Medulla oblongata (tissue), 1 donor: ENCODE measurements around the gene LDLRAD4.

Source experiments
- DNase-seq: peaks from one replicate; pipeline ENCODE4 v3.0.0-alpha.2; 2015; ENCODE audit errors: extremely low spot score

Gene LDLRAD4

DNA sequence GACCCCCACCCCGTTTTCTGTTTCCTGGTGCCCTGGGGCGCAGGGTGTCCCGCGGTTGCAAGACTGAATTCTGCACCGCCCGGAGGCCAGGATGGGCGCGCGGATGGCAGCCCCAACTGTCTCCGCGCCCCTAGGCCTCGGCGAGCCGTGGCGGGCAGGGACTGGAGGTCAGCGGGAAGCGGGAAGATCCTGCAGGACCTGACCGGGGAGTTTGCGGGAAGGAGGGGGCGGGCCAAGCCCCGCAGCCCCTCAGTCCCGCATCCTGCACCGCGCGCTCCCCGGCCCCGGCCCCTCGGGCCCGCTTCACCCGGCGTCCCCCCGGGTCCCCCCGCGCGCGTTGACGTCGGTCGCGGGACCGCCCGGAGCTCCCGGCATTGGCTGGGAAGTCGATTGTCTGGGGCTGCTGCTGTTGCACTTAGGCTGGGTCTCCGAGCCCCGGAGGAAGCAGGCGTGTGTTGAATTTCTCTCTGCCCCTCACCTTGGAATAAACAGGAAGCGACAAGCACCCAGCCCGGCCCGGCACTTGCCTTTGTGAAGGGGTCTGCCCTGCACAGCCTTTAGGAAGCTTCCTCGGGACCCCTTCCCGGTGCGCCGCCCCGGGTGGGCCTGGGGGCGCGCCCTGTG, at the start of gene LDLRAD4:
LDLRAD4 (plus strand) TSS at position 393 of the 624 bp plus-strand sequence.
- peak; percentile 66 for DNase-seq

DNA sequence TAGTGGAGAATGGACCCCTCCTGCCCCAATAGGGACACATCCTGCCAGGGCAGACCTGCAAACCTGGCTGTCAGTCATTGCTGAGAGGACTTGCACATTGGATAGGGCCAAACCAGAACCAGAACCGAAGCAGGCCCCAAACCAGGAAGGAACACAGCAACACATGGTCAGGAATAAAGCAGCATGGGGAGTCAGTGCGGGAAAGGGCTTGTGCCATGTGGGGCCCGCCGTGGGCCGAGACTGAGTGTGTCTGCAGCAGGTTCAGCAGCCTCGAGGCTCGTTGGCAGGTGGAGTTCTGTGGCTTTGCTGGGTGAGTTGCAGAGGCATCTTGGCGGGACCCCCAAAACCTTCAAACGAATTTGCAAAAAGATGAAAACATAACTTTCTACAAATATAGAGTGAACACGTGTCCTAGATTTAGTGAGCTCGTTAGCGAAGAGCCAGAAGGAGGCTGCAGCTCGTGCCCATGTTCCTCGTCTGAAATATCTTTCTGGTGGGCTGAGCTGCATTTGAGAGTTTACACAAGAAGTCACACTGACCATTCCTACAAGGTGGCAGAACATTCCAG, 44.9 kb upstream of the LDLRAD4 start:
- DNase-seq = no peak

DNA sequence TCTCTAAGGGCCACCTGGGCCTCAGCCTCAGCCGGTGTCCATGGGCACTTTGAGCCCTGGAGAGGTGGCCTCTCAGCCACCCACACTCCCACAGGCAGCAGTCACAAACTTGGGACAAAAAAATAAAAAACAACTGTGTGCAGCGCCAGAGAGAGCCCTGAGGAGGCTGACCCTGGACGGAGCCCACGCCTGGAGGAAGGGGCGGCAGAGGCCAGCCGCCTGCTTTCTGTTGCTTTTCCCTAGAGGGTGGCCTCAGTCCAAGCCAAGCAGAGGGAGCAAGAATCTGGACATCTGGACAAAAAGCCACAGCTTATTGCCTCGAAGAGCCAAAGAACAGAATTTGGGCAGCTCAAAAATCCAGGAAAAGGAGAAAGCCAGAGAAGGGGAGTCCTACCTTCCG, 43.3 kb upstream of the LDLRAD4 start:
- no peak for DNase-seq

DNA sequence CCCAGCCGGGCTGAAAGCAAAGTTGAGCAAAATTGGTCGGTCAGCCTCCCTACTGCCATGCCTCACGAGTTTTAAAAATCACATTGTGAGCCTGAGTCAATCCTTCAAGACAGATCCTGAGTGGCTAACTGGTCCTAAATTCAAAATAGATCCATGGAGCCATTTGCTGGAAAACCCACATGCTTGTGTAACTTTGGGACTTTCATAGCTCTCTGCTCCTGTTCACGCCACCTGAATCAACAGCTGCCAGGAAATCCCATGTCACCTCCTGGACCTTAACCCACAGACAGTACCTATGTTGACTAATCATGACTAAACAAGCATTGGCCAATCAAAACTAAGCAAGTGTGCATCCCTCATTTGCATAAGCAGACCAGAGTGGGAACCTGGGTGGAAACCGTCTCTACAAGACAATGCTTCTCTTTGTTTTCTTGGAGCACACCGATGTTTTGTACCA, 42.8 kb upstream of the LDLRAD4 start:
- DNase-seq = no peak

DNA sequence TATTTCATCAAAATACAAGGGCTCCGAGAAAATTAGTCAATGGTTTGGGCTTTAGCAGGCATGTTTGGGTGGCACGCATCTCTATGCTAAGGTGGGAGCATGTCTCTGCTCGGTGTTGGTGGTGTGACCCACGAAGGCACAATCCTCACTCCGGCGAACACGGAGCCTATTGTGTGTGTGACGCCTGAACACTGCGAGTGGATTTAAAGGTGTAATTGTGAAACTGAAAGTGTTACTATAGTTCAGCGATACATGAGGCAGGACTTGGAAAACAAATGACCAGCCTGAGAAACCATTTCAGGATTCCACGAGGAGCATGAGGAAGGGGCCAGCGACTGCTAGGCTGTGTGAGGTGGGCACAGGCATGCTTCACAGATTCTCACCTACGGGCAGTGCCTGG, 41.7 kb upstream of the LDLRAD4 start:
- DNase-seq = no peak

DNA sequence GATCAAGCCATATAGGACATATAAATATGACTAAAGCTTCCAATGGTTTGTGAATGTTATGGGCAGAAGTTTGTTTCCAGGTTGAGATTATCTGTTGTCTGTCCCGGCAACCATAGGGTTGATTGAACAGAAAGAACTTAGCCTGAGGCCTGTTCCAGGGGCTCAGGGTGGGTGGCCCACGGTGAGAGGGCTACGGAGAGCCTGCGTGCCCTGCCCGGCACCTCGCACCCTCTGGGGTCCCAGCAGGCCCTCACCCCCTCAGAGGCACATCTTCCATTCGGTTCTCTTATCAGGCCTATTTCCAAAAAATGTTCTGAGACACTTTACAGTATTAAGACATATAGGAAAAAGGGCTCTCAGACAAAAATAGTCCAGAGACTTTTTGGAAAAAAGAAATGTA, 40.4 kb upstream of the LDLRAD4 start:
- DNase-seq = no peak

DNA sequence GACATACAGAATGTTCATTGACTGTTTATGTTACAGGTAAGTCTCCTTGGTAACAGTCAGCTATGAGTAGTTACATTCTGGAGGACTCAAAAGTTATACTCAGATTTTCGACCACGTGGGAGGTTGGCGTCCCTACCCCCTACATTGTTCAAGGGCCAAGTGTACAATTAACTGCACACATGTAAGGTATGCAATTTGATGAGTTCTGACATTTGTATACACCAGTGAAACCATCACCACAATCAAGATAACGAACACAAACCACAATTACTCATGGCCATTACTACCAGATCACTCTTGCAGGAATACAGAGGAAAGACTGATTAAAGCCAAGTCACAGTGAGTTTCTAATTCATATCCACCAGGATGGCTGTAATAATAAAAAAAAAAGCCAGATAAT, 39.6 kb upstream of the LDLRAD4 start:
- no peak for DNase-seq

DNA sequence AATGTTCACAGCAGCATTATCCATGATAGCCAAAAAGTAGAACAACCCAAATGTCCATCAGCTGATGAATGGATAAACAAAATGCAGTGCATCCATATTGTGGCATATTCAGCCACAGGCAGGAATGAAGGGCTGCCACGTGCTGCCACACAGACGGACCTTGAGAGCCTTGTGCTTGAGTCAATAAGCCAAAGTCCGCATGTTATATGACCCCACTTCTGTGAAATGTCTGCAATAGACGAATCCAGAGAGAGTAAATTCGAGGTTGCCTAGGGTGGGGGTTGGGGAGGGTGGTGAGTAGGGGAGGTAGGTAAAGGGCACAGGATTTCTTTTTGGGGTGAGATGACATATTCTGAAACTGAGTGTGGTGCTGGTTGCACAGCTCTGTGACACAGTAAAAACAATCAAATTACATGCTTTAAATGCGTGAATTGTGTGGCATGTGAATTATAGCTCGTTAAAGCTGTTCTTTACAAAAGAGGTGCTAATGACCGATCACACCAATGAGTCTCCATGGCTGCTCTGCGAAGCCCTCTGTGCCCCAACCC, 38.9 kb upstream of the LDLRAD4 start:
- DNase-seq = no peak

DNA sequence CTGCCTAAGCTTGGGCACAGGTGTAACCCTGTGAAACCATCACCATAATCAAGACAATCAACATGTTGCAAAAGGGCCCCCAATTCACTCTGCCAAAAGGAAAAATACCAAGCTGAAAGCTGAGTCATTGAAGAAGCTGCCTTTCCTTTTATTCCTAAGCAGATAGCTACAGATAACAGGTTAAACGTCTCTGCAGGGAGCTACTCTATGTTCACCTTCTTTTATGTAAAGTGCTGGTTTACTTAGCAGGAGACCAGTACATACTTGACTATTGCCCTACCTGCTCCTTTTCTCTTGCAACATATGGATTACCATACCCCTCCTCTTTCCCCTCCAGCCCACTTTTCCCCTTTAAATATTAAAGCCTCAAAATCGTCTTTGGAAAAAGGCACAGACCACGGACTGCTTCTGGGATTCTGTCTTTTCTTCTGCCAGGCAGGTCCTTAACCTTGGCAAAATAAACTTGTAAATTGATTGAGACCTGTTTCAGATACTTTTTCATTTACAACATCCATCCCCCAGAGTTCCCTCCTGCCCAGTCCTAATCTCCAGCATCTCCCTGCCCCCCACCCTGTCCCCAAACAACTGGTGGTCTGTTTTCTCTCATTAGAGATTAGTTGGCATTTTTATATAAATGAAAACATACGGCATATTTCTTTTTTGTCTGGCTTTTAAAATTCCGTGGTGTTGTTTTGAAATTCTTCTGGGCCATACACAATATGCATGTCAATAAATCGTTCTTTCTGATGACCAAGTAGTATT, 37.8 kb upstream of the LDLRAD4 start:
- no peak for DNase-seq

DNA sequence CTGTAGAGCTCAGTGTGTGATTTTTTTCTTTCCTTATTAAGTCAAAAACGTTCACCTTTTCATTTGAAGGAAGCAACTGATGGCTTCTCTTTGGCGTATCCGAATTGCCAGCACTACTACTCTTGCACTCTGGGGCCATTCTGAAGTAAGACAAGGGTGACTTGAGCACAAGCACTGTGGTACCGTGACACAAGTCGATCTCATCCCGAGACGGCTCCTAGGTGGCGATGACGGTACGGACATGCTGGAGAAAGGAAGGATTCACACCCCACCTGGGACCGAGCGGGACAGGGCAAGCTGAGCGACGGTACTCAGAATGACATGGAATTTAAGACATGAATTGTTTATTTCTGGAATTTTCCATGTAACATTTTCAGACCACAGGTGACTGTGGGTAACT, 36.8 kb upstream of the LDLRAD4 start:
- no peak for DNase-seq

DNA sequence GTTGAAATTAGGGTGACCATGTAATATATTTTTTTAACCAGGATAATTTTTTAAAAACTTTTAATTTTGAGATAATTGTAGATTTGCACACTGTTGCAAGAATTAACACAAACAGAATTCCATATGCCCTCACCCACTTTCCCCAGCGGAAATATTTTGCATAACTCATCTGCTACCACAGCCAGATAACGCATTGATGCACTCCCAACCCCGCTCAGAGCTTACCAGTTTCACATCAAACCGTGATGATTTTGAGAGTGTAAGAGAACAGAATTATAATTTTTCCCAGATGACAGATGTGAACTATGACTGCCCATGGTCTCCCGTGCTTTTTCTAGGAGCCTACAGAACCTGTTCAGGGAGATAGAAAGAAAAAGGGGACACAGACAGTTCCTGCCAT, 35.2 kb upstream of the LDLRAD4 start:
- DNase-seq = no peak

DNA sequence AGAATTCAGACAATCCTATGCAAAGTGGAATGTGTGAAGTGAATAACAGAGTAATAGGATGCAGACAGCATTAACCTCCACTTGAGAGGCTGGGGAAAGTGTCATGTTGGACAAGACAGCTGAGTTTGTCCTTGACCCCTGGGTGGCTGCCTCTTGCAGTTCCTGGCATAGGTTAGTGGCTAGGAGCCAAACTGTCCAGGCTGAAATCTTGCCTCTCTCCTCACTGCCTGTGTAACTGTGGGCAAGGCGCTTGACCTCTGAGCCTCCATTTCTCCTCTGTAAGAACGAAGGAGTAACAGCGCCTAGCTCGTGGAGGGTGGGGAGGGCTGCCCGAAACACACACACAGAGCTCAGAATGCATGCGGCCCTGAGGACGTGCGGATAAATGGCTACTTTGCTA, 34.8 kb upstream of the LDLRAD4 start:
- DNase-seq = no peak

DNA sequence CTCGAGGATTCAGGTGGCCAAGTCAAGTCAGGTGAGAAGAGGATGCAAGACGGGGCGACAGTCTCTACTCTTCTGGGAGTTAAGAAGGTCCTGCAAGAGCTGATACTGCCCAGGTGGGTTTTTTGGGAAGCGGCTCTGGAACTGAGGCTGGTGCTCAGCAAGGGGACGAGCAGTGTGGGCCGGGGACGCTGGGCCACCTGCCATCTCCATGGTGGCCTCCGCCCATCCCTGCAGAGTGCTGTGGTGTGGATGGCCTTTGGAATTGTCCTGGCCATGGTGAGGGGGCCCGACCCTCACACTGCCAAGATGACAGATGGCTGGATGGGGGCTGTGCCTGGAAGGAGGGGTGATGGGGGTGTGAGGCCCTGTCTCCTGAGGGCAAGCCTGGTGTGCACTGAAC, 34.2 kb upstream of the LDLRAD4 start:
- no peak for DNase-seq

DNA sequence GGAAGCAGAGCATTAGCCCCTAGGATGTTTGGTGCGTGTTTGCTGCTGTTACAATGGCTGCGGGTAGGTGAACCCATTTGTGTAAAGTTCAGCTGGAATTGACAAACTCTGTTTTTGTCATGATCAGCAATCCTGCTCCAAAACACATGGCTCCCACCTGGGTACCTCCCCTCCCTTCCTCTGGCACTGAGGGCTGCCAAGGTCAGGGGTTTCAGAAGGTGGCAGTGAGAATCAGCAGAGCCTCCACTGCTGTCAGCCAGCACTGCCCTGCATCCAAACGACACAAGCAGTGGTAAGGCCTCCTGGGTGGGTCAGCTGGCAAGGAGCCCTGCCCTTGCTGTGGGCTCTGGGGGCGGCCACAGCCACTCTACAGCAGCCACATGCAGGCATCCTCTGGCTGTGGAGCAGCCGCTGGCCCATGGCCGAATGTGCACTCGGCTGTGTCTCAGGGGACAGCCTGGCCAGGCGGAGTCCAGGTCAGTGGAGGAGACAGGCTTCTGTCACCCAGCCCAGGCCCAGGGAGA, 32.8 kb upstream of the LDLRAD4 start:
- DNase-seq = no peak

DNA sequence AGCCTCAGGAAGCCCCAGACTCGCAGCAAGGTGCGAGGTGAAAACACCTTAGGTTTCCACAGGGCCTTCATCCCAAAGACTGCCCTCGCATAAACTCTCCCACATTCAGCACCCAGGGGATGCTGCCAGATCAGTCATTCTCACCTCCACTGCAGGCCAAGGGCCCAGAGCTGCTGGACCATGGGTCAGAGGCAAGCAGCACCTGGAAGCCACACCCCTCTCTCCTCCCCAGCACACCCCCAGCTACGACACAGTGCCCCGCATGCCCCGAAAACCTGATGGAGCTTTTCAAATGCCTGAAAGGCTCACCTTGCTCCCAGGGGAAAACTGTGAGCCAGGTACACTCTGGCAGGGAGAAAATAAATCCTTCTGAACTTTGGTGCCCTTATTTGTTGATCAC, 31.9 kb upstream of the LDLRAD4 start:
- no peak for DNase-seq

DNA sequence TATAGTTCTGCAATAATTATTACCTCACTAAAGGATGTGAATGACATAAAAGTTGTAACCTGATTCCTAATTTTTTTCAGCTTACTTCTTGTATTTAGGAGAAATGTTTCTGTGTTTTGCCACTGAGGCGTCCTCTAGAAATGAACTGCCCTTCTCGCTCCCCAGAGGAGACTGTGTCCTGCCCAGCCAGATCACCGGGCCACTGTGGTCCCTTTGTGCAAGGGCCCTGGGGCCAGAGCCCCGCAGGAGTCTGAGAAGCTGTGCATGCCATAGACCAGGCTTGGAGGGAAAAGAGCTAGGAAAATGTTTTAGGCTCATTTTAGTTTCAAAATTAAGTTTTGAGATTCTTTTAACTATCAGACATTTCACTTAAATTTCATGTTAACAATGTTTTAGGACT, 31.1 kb upstream of the LDLRAD4 start:
- no peak for DNase-seq

DNA sequence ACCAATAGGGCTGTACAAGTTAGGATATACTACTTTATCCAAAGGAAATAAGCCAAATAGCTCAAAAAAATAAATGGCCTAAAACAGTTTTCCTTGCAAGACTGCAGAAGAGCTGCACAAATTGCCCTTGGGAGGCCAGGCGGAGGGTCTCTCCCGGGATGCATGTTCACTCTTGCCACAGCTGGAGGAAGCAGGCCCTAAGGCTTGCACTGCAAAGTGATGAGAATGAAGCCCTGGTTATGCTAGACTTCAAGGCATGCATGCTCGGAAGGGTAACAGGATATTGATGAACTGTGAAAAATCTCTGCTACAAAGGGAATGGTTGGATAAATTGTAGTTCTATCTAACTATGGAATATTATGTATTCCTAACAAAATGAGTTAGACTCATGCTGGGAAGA, 27.5 kb upstream of the LDLRAD4 start:
- DNase-seq = no peak

DNA sequence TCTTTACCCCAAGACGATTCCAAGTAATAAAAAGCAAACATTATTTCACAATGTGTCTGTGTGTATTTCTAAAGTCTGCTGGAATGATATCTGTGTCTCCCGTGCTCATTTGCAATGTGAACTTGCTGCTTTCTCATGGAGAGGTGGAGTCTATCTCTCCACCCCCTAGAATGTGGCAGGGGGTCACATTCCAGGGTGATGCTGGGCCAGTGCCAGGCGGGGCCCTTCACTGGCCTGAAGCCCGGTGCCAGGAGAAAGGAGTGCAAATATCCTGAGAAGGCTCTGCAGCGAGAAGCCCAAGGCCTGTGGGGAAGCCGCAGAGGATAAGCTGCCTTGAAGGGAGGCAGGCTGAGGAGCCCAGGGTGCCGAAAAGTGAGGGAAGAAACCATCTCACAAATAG, 26.8 kb upstream of the LDLRAD4 start:
- DNase-seq = no peak

DNA sequence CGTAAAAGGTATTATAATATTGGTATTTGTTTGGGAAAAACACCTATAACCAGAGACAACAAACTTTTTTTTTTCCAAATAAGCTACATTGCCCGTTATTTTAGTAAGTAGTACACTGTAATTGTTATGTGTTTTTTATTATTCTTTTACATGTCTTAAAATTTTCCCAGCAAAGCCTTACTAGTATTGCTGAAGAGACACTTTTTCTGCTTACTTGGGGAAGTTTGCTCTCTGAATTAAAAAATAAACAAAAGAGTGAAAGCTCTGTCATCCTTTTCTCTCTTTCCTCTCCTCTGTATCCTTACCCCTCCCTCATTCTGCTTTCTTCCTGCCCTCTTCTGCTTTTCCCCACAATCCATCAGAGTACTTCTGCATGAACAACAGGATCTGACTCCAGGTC, 25.6 kb upstream of the LDLRAD4 start:
- DNase-seq = no peak

DNA sequence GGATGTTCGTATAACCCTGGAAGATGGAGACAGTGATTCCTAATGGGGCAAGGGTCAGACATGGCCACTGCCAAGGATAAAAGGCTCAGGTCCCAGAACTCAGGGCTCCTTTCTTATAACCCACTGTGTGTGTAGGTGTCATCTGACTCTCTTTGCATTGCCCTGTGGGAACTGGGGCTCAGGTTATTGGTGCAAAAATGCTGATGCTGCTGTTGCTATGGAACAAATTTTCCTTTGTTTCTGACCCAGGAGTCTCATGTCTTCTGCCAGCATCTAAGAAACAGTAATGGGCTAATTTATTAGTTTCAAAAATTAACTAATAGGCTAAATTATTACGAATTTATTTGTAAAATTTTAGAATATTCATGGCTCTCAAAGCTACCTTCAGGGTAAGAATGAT, 24.3 kb upstream of the LDLRAD4 start:
- no peak for DNase-seq

DNA sequence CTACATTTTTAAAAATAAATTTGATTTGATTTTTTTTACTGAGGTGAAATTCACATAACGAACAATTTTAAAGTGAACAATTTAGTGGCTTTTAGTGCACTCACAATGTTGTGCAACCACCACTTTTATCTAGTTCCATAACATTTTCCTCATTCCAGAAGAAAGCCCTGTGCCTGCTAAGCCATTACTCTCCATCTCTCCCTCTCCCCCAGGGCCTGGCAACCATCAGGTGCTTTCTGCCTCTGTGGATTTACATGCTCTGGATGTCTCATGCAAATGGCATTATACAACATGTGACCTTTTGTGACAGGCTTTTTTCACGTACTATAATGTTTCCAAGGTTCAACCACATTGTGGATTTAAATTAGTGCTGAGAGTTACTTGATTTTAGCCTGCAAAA, 19.9 kb upstream of the LDLRAD4 start:
- no peak for DNase-seq

DNA sequence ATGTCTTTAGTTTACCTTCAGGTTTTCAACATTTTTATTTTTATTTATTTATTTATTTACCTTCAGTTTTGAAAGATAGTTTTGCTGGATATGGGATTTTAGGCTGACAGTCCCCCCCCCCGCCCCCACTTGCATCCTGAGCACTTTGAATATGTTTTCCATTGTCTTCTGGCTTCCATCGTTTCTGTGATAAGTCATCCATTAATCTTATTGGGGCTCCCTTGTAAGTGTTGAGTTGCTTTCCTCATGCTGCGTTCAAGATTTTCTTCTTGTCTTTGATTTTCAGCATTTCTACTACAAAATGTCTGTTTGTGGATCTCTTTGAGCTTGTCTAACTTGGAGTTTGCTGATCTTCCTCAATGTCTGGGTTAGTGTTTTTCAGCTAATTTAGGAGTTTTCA, 19.4 kb upstream of the LDLRAD4 start:
- no peak for DNase-seq

DNA sequence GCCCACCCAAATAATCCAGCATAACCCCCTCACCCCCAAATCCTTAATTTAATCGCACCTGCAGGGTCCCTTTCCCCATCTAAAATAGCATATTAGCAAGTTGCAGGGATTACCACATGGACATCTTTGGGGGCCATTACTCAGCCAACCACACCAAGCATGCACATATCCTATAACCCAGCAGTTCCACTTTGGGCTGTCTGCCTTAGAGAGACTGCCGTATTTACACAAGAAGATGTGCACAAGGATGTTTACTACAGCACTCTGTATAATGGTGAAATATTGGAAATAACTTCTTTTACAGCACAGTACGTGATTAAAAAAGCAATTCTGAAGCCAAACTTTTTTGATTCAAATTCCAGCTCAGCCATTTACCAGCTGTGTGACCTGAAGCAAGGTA, 17.3 kb upstream of the LDLRAD4 start:
- no peak for DNase-seq
